NT2/D1 (cell line): ENCODE results near the gene PFKP.

ENCODE experiments used
- DNase-seq: peaks from one replicate; pipeline ENCODE4 v3.0.0-alpha.2; 2011; ENCODE audit warnings: low read depth, low spot score
- H3K27me3 ChIP-seq: 2 replicates; pipeline ENCODE4 v1.6.0; 2011; ENCODE audit warnings: mild to moderate bottlenecking; ENCODE audit not compliant: insufficient read length, insufficient read depth
- H3K36me3 ChIP-seq: 2 replicates; pipeline ENCODE4 v1.6.1; 2011; ENCODE audit warnings: mild to moderate bottlenecking, low read length, mixed read lengths; ENCODE audit not compliant: insufficient read depth, insufficient read length
- H3K4me1 ChIP-seq: 2 replicates; pipeline ENCODE4 v1.5.1; 2011; ENCODE audit not compliant: insufficient read depth, insufficient read length
- H3K4me3 ChIP-seq: 2 replicates; pipeline ENCODE4 v1.5.1; 2011; ENCODE audit warnings: low read depth; ENCODE audit not compliant: insufficient read length
- H3K9ac ChIP-seq: 2 replicates; pipeline ENCODE4 v1.6.0; 2011; ENCODE audit warnings: low read depth; ENCODE audit not compliant: insufficient read length
- H3K9me3 ChIP-seq: 2 replicates; pipeline ENCODE4 v1.5.1; 2011; ENCODE audit warnings: mild to moderate bottlenecking, low read length; ENCODE audit not compliant: insufficient read depth
- SUZ12 ChIP-seq: IDR thresholded peaks from 2 replicates; pipeline ENCODE4 v1.6.1; 2011; ENCODE audit not compliant: insufficient read length, insufficient read depth; ENCODE audit errors: extremely low read depth
- YY1 ChIP-seq: IDR thresholded peaks from 2 replicates; pipeline ENCODE4 v1.6.1; 2011; ENCODE audit not compliant: insufficient read length, insufficient read depth
- ZNF274 ChIP-seq: IDR thresholded peaks from 2 replicates; pipeline ENCODE4 v1.6.1; 2011; ENCODE audit warnings: mild to moderate bottlenecking, low read depth, low read length

PFKP gene

GRCh38 chr10:3119796-3120459, 52.6 kb downstream of the PFKP start:
- Histone ChIP-seq H3K9ac (no peak overlapping the region), H3K36me3 (peaks cover 68% of the 10 kb centered on the region), H3K4me3 (no peak overlapping the region), H3K9me3 (no peaks in the 10 kb centered on the region), H3K27me3 (no peaks in the 10 kb centered on the region), H3K4me1 (peaks cover 4% of the 10 kb centered on the region)
- TF ChIP-seq SUZ12 (no peak), YY1 (no peak), ZNF274 (no peak)
- DNase-seq = no peak

- Histone ChIP-seq H3K9ac (no peak overlapping the region), H3K4me3 (no peak overlapping the region), H3K27me3 (no peaks in the 10 kb centered on the region), H3K9me3 (no peaks in the 10 kb centered on the region), H3K36me3 (peaks cover 72% of the 10 kb centered on the region), H3K4me1 (peaks cover 6% of the 10 kb centered on the region)
- DNase-seq = no peak
- TF ChIP-seq ZNF274 (no peak), SUZ12 (no peak), YY1 (no peak)
These were observed 54.7 kb downstream of the PFKP start for GRCh38 chr10:3122034-3122433.

- Histone ChIP-seq H3K9me3 (no peaks in the 10 kb centered on the region), H3K36me3 (peaks cover 72% of the 10 kb centered on the region), H3K4me1 (peaks cover 6% of the 10 kb centered on the region), H3K9ac (no peak overlapping the region), H3K27me3 (no peaks in the 10 kb centered on the region), H3K4me3 (no peak overlapping the region)
- DNase-seq = no peak
- TF ChIP-seq SUZ12 = no peak
- no peak for TF ChIP-seq ZNF274
- TF ChIP-seq YY1 = no peak
These were observed 55.3 kb downstream of the PFKP start for GRCh38 chr10:3122486-3123205.

- Histone ChIP-seq H3K9me3 (no peaks in the 10 kb centered on the region), H3K4me3 (no peak overlapping the region), H3K4me1 (peaks cover 6% of the 10 kb centered on the region), H3K9ac (no peak overlapping the region), H3K27me3 (no peaks in the 10 kb centered on the region), H3K36me3 (peaks cover 74% of the 10 kb centered on the region)
- no peak for DNase-seq
- TF ChIP-seq YY1 = no peak
These were observed 56.4 kb downstream of the PFKP start for GRCh38 chr10:3123571-3124411.

GRCh38 chr10:3124412-3125175, 57.2 kb downstream of the PFKP start:
- no peak for DNase-seq
- Histone ChIP-seq H3K27me3 (no peaks in the 10 kb centered on the region), H3K36me3 (peaks cover 77% of the 10 kb centered on the region), H3K4me1 (peaks cover 6% of the 10 kb centered on the region), H3K4me3 (no peak overlapping the region), H3K9me3 (no peaks in the 10 kb centered on the region), H3K9ac (no peak overlapping the region)
- TF ChIP-seq SUZ12 (no peak), YY1 (no peak), ZNF274 (no peak)

GRCh38 chr10:3125527-3126170, 58.3 kb downstream of the PFKP start:
- no peak overlapping the region for H3K4me3 ChIP-seq
- H3K4me1 ChIP-seq = peaks cover 6% of the 10 kb centered on the region
- H3K9me3 ChIP-seq = no peaks in the 10 kb centered on the region
- H3K36me3 ChIP-seq = peaks cover 80% of the 10 kb centered on the region
- no peak overlapping the region for H3K9ac ChIP-seq
- TF ChIP-seq YY1 (no peak), ZNF274 (no peak), SUZ12 (no peak)
- no peak for DNase-seq
- no peaks in the 10 kb centered on the region for H3K27me3 ChIP-seq
